ENCODE results near the gene ALDH6A1. TPM values are rescaled to one million over a fixed set of nuclear protein-coding genes. Genes with fewer than 3 reads are reported as not detected.

Gene ALDH6A1
- total and polyA plus RNA-seq, 2 of the 8 experiments (the other 6 are each of a cell fraction or from before 2014, with no cell fraction given), result 12.1 to 28.7 TPM

- no peak for TF ChIP-seq CHD7 (IDR thresholded peaks at IDR 0.05; ENCODE audit: insufficient replicate concordance, low read length)
- TF ChIP-seq YY1 (IDR thresholded peaks at IDR 0.05; ENCODE audit: low read depth, low read length), result no peak
- TF ChIP-seq JUN (IDR thresholded peaks at IDR 0.05; ENCODE audit: low read depth, low read length), result no peak
- TF ChIP-seq MAX (IDR thresholded peaks at IDR 0.05), result no peak
- TF ChIP-seq POLR2AphosphoS5 (IDR thresholded peaks at IDR 0.05; ENCODE audit: low read depth, low read length), result no peak
- no peak for TF ChIP-seq TBP (IDR thresholded peaks at IDR 0.05; ENCODE audit: low read depth, low read length)
- TF ChIP-seq RFX5 (IDR thresholded peaks at IDR 0.05; ENCODE audit: borderline replicate concordance, low read depth, low read length), result no peak
- TF ChIP-seq, protein P1, sequence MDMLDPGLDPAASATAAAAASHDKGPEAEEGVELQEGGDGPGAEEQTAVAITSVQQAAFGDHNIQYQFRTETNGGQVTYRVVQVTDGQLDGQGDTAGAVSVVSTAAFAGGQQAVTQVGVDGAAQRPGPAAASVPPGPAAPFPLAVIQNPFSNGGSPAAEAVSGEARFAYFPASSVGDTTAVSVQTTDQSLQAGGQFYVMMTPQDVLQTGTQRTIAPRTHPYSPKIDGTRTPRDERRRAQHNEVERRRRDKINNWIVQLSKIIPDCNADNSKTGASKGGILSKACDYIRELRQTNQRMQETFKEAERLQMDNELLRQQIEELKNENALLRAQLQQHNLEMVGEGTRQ (IDR thresholded peaks at IDR 0.05; ENCODE audit: low read length), result no peak
- TF ChIP-seq SIRT6 (IDR thresholded peaks at IDR 0.05; ENCODE audit: low read length), result no peak
- TF ChIP-seq NRF1 (IDR thresholded peaks at IDR 0.05; ENCODE audit: low read depth, low read length), result no peak
Measured at GRCh38 chr14:74126315-74127013, 42.2 kb upstream of the ALDH6A1 start (continued).
